Activated T-cell treated with anti-CD3 and anti-CD28 coated beads, Interleukin-2, amount 50 U/mL, for 72 hours (primary cell): ENCODE measurements around the gene MMP24. TPM values are rescaled to one million over a fixed set of nuclear protein-coding genes. Genes with fewer than 3 reads are reported as not detected.
A peak's percentile ranks its signal among the peaks of the same experiment; 100 is the strongest.

Source experiments
- ATAC-seq, 2 donors: fragments of 150-1000 bp; cut with Tn5 transposase; replicated peaks in 1 of 2; 2 replicates each; pipeline ENCODE4 v1.10.0; 2021; ENCODE audit warnings: moderate library complexity in 2 of 2, mild to moderate bottlenecking in 1 of 2
- DNase-seq, 2 donors: peaks; one replicate each; pipeline ENCODE4 v3.0.0; 2021 to 2022; ENCODE audit warnings: mixed read lengths in 1 of 2
- H3K27ac Mint-ChIP-seq: one replicate; pipeline ENCODE4 v1.8.0; 2022; ENCODE audit warnings: mild to moderate bottlenecking, moderate library complexity, mixed read lengths
- H3K27me3 Mint-ChIP-seq: one replicate; pipeline ENCODE4 v1.8.0; 2022; ENCODE audit warnings: low read depth, mixed read lengths
- H3K36me3 Mint-ChIP-seq, 2 donors: one replicate each; pipeline ENCODE4 v1.8.0; 2022; ENCODE audit warnings: mixed read lengths in 2 of 2, mild to moderate bottlenecking in 1 of 2; ENCODE audit not compliant: insufficient read depth in 2 of 2
- H3K4me1 Mint-ChIP-seq: one replicate; pipeline ENCODE4 v1.8.0; 2022; ENCODE audit warnings: low read depth, mixed read lengths
- H3K4me3 Mint-ChIP-seq, 2 donors: one replicate each; pipeline ENCODE4 v1.8.0; 2022; ENCODE audit warnings: mild to moderate bottlenecking in 2 of 2, mixed read lengths in 2 of 2, moderate library complexity in 2 of 2
- H3K9me3 Mint-ChIP-seq, 2 donors: one replicate each; pipeline ENCODE4 v1.8.0; 2022; ENCODE audit warnings: mixed read lengths in 2 of 2
- total RNA-seq, 2 donors: library from RNA; stranded (reverse); gene quantifications; one replicate each; pipeline ENCODE4 v1.2.3, GENCODE V29; 2022

The MMP24 gene
- total RNA-seq, 2 donors from 2014 or later: not detected

- peaks cover 50% of the 10 kb centered on the region for H3K4me1 Mint-ChIP-seq
- H3K4me3 Mint-ChIP-seq: no peak overlapping the region
- H3K27ac Mint-ChIP-seq: no peak overlapping the region
- no peaks in the 10 kb centered on the region for H3K9me3 Mint-ChIP-seq
- H3K27me3 Mint-ChIP-seq: no peaks in the 10 kb centered on the region
- ATAC-seq: no peak
- DNase-seq: no peak
- peaks cover 11 to 24% of the 10 kb centered on the region in 2 donors for H3K36me3 Mint-ChIP-seq
Observed at GRCh38 chr20:35281506-35282101, 55.1 kb downstream of the MMP24 start.

- no peaks in the 10 kb centered on the region for H3K9me3 Mint-ChIP-seq
- H3K36me3 Mint-ChIP-seq: peaks cover 7 to 18% of the 10 kb centered on the region in 2 donors
- peak overlapping the region; percentile 89 to 99 for H3K4me3 Mint-ChIP-seq
- peak overlapping the region; percentile 90 for H3K27ac Mint-ChIP-seq
- ATAC-seq (no peak), DNase-seq (no peak)
- H3K27me3 Mint-ChIP-seq: no peaks in the 10 kb centered on the region
- H3K4me1 Mint-ChIP-seq: peaks cover 38% of the 10 kb centered on the region
Observed at GRCh38 chr20:35283441-35284266, 57.2 kb downstream of the MMP24 start.

DNA sequence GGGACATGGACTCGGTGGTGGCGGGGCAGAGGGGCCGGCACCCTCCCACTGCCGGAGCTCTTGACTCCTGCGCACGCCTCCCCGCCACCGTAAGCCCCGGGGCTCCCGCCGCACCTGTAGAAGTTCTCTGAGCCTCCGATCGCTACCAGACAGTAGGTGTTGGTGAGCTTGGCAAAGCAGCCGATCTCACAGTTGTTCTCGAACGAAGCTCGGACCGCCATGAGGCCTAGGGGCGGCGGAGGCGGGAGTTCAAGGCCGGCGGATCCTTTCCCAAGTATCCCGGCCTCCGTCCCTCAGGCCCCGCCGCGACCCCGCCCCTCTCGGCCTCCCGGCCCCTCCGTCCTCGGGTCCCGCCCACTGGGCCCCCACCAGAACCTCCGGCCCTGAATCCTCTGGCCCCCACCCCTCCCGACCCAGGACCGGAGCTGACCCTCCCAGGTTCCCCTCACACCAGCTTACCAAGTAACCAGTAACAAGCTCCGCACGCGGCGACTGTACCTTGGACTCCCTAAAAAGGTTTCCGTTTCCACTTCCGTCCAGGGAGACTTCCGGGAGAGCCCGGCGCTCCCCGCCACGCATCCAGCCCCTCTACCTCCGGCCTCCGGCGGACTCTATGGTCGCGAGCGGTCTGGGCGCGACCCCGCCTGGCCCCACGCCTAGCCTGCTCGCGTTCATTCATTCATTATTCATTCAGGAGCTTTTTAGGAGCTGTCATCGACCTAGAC is 57.9 kb downstream of the MMP24 start, which contains the start of gene EIF6:
Gene EIF6, minus strand, starts transcription at position 506 of the 725 bp plus-strand sequence. Its CDS starts 285 bp downstream, at position 221.
- DNase-seq (peak; percentile 87 to 88), ATAC-seq (peak; percentile 95 to 96)
- H3K9me3 Mint-ChIP-seq: no peaks in the 10 kb centered on the region
- H3K27ac Mint-ChIP-seq: peak within 1 kb of the TSS; percentile 90
- no peaks in the 10 kb centered on the region for H3K27me3 Mint-ChIP-seq
- H3K4me1 Mint-ChIP-seq: peaks cover 38% of the 10 kb centered on the region
- peak within 1 kb of the TSS; percentile 89 to 99 for H3K4me3 Mint-ChIP-seq
- peaks cover 4 to 16% of the 10 kb centered on the region in 2 donors for H3K36me3 Mint-ChIP-seq

DNA sequence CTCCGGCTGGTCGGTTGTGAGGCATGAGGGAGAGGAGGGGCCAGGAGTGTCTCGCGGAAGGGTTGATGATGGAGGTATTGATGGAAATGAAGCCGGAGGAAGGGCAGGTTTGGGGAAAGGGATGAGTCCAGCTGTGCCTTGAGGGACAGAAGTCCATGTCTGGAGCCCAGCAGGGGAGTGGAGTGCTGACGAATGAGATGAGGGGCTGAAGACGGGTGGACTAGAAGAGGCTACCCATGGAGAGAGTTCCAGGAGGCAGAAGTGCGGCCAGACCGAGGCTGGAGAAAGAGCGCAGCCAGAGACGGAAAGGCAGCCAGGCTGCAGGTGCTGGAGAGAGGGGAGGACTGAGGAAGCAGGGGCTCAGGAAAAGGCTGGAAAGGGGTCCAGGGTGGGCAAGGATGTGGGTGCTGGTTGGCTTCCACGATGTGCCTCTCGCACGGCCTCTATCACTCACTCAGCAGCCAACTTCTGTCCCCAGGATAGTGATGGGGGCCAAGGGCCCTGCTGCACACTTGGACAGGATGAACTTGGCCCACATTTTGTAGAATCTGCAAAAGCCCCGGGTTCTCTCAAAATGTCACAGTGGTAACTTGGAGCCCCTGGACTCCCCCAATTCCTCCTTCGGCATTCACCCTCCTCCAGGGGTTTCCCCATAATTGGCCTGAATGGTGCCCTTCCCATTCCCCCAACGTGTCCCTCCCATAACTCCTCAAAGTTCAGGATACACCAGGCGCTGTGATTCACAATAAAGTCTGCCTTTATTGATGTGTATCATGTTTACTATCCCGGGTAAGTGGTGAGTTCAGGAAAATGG is 58.7 kb downstream of the MMP24 start:
- Mint-ChIP-seq H3K27me3 (no peaks in the 10 kb centered on the region), H3K4me3 (peak overlapping the region; percentile 89 to 99), H3K27ac (peak overlapping the region; percentile 89), H3K9me3 (no peaks in the 10 kb centered on the region), H3K4me1 (peaks cover 38% of the 10 kb centered on the region), H3K36me3 (peaks cover 3 to 12% of the 10 kb centered on the region in 2 donors)
- DNase-seq: no peak
- ATAC-seq: peak in 1 of 2 donors; percentile 1

GRCh38 chr20:35285806-35286076 is 59.3 kb downstream of the MMP24 start:
- H3K27ac Mint-ChIP-seq: peak overlapping the region; percentile 30
- H3K4me3 Mint-ChIP-seq: peak overlapping the region; percentile 89 to 99
- no peak for DNase-seq
- H3K36me3 Mint-ChIP-seq: peaks cover 2 to 9% of the 10 kb centered on the region in 2 donors
- no peak for ATAC-seq
- no peaks in the 10 kb centered on the region for H3K27me3 Mint-ChIP-seq
- H3K9me3 Mint-ChIP-seq: no peaks in the 10 kb centered on the region
- peaks cover 38% of the 10 kb centered on the region for H3K4me1 Mint-ChIP-seq

DNA sequence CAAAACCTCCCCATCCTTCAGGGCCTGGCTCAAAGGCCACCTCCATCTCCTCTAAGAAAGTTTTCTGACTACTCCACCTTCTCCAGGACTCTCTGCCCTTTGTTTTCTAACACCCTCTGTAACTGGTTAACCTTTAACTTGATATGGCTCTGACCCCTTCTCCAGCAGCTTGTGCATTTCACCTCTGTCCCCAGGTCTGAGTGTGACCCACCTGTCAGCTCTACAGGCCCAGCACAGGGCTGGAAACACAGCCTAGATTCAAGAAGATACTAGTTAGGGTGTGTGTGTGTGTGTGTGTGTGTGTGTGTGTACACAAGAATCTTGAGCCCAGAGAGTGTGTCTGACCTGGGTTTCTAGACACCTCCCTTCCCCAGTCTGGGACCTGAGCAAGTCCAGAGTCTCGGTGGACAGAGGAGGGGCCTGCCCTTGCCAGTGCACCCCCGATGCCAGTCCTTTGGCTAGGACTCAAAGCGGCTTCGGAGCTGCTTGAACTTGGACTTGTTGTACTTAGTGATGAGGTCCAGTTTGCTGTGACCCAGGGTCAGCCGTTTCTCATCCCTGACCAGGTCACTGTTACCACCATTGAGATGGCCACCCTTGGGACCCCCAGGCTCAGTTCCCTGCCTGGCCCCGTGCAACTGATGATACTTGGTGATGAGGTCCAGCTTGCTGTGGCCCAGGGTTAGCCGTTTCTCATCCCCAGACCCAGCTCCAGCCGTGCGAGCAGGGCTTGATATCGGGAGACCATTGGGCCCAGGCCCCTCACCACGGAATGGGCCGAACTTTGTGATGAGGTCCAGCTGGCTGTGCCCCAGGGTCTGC is 59.8 kb downstream of the MMP24 start:
- Mint-ChIP-seq H3K4me1 (peaks cover 38% of the 10 kb centered on the region), H3K36me3 (peaks cover 2 to 9% of the 10 kb centered on the region in 2 donors), H3K9me3 (no peaks in the 10 kb centered on the region), H3K4me3 (peak overlapping the region; percentile 89 to 99), H3K27ac (peak overlapping the region; percentile 30), H3K27me3 (no peaks in the 10 kb centered on the region)
- ATAC-seq (no peak), DNase-seq (no peak)

GRCh38 chr20:35286899-35287508 is 60.5 kb downstream of the MMP24 start:
- Mint-ChIP-seq H3K4me3 (no peak overlapping the region), H3K4me1 (peaks cover 36% of the 10 kb centered on the region), H3K27me3 (no peaks in the 10 kb centered on the region), H3K36me3 (peaks cover 2 to 6% of the 10 kb centered on the region in 2 donors), H3K9me3 (no peaks in the 10 kb centered on the region), H3K27ac (no peak overlapping the region)
- DNase-seq (no peak), ATAC-seq (no peak)

GRCh38 chr20:35287509-35288324 is 61.2 kb downstream of the MMP24 start:
- ATAC-seq (no peak), DNase-seq (no peak)
- H3K9me3 Mint-ChIP-seq: no peaks in the 10 kb centered on the region
- no peak overlapping the region for H3K4me3 Mint-ChIP-seq
- H3K4me1 Mint-ChIP-seq: peaks cover 29% of the 10 kb centered on the region
- no peaks in the 10 kb centered on the region for H3K27me3 Mint-ChIP-seq
- peaks cover 0 to 3% of the 10 kb centered on the region in 2 donors for H3K36me3 Mint-ChIP-seq
- no peak overlapping the region for H3K27ac Mint-ChIP-seq

DNA sequence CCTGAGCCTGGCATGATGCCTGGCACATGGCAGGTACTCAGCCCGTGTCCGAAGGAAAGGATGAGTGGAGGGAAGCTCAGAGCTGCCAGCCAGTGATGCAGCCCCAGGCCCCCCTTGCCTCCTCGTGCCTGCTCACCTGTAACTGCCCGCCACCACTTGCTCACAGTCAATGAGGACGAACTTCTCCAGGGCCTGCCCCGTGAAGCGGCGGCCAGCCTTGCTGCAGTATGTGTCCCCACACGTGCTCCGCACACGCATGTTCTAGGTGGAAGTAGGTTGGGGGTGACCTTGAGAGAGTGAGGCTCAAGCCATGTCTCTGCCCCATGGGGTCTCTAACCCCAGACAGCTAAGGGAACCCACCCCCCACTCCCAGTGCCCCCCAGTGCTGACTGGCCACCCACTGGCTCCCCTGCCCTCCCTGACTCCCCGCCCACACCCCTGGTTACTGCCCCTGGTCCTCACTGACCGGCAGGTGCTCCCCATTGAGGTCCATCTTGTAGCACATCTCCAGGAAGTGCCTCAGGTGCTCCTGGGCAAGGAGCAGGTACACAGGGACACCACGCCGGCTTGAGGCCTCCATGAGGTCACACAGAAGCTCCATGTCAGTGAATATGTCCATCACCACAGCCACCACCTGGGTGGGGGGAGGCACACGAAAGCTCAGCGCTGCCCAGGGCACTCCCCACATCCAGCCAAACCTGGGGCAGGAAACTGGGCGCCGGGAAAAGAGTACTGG is 62.0 kb downstream of the MMP24 start:
- Mint-ChIP-seq H3K27ac (no peak overlapping the region), H3K4me1 (peaks cover 22% of the 10 kb centered on the region), H3K27me3 (no peaks in the 10 kb centered on the region), H3K36me3 (peaks cover 0 to 3% of the 10 kb centered on the region in 2 donors), H3K9me3 (no peaks in the 10 kb centered on the region), H3K4me3 (no peak overlapping the region)
- no peak for ATAC-seq
- DNase-seq: no peak

DNA sequence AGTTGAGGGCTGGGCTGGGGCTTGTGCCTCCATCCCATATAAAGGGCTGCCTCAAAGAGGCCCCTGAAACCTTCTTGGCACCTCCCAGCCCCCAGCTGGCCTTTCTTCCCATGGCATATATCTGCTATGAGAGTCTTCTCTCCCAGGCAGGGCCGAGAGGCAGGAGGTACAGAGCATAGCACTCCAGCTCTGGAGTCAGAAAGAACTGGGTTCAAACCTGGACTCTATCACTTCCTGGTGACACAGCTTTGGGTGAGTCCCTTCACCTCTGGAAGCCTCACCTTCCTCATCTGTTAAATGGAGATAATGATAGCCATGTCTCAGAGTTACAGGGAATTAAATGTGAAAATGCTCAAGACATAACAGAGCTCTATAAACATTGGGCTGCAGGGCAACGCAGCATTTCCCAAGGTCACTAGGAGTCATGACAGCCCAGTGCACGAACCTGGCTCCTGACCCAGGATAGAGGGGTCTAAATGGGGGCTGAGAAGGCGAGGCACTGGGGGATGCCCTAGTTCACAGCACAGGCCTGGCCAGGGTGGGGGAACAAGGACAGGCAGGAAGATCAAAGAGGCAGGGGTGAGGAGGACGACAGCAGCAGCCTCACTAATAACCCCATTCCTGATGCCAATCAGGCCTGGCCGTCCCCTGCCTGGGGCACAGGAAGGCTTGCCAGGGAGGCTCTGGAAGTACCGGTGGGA is 63.8 kb downstream of the MMP24 start:
- H3K27ac Mint-ChIP-seq: no peak overlapping the region
- no peak overlapping the region for H3K4me3 Mint-ChIP-seq
- H3K9me3 Mint-ChIP-seq: no peaks in the 10 kb centered on the region
- peaks cover 2% of the 10 kb centered on the region for H3K27me3 Mint-ChIP-seq
- H3K4me1 Mint-ChIP-seq: peaks cover 9% of the 10 kb centered on the region
- DNase-seq: no peak
- H3K36me3 Mint-ChIP-seq: no peaks in the 10 kb centered on the region
- no peak for ATAC-seq
